ENCODE results near the gene TTLL12.
"Not testable (repeated sequence)": the region's sequence is repeated elsewhere in the genome, so short reads cannot be mapped to it uniquely, and the experiment has no call there.

DNA sequence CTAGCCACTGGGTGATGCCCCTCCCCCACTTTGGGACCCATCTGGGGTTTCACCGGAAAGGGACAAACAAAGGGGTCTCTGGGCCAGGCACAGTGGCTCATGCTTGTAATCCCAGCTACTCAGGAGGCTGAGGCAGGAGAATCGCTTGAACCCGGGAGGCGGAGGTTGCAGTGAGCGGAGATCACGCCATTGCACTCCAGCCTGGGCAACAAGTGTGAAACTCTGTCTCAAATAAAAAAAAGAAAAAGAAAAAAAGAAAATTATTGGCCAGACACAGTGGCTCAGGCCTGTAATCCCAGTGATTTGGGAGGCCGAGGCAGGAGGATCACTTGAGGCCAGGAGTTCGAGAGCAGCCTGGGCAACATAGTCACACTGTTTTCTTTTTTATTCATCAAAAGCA, 41.6 kb downstream of the TTLL12 start:
- not testable (repeated sequence) for TF ChIP-seq GATA1 (IDR thresholded peaks at IDR 0.05; ENCODE audit: low read depth, low read length); POLR2A (IDR thresholded peaks at IDR 0.05; ENCODE audit: low read length)
